GM18870 (cell line): ENCODE measurements around the gene MARCHF2.

Experiments
- ATAC-seq: cut with Tn5 transposase; IDR thresholded peaks from one replicate; pipeline ENCODE4 v1.9.1; 2021; ENCODE audit warnings: moderate library complexity; ENCODE audit not compliant: unreplicated experiment

MARCHF2 gene

GRCh38 chr19:8473648-8474476 is 60.8 kb downstream of the MARCHF2 start:
- ATAC-seq = no peak

- ATAC-seq = no peak
These were observed 61.9 kb downstream of the MARCHF2 start for GRCh38 chr19:8475005-8475404.

GRCh38 chr19:8476524-8476923 is 63.4 kb downstream of the MARCHF2 start:
- no peak for ATAC-seq

- no peak for ATAC-seq
These were observed 64.8 kb downstream of the MARCHF2 start for GRCh38 chr19:8477889-8478288.

GRCh38 chr19:8478598-8478997 is 65.5 kb downstream of the MARCHF2 start:
- no peak for ATAC-seq

- ATAC-seq = no peak
These were observed 68.1 kb downstream of the MARCHF2 start for GRCh38 chr19:8481201-8481600.

GRCh38 chr19:8481616-8482015 is 68.5 kb downstream of the MARCHF2 start:
- ATAC-seq = no peak

- no peak for ATAC-seq
These were observed 69.6 kb downstream of the MARCHF2 start for GRCh38 chr19:8482696-8483095.

- no peak for ATAC-seq
These were observed 70.1 kb downstream of the MARCHF2 start for GRCh38 chr19:8483165-8483564.

- ATAC-seq = no peak
These were observed 71.3 kb downstream of the MARCHF2 start for GRCh38 chr19:8484331-8484894.

GRCh38 chr19:8485561-8486371 is 72.7 kb downstream of the MARCHF2 start:
- ATAC-seq = no peak

- ATAC-seq = no peak
These were observed 73.6 kb downstream of the MARCHF2 start for GRCh38 chr19:8486661-8487136.

GRCh38 chr19:8487137-8487851 is 74.2 kb downstream of the MARCHF2 start:
- no peak for ATAC-seq

- ATAC-seq = no peak
These were observed 75.3 kb downstream of the MARCHF2 start for GRCh38 chr19:8488365-8488764.
